Fibroblast of lung (primary cell): Measurements from ENCODE around the gene SLC35E1.

Source experiments
- EZH2 ChIP-seq: IDR thresholded peaks from 2 replicates; pipeline ENCODE4 v1.5.1; 2012; ENCODE audit warnings: low read length, control low read depth, mild to moderate bottlenecking; ENCODE audit errors: missing control alignments
- TF ChIP-seq, protein P1 (sequence below), 2 donors: IDR thresholded peaks in 1 of 2; conservative IDR thresholded peaks in 1 of 2; 1 replicate in 1 of 2; 2 replicates in 1 of 2; pipeline ENCODE4 v1.5.1; 2011 to 2012; ENCODE audit warnings: low read length in 2 of 2, control low read depth in 1 of 2, inconsistent platforms in 1 of 2, low read depth in 1 of 2, mild to moderate bottlenecking in 1 of 2

DNA sequence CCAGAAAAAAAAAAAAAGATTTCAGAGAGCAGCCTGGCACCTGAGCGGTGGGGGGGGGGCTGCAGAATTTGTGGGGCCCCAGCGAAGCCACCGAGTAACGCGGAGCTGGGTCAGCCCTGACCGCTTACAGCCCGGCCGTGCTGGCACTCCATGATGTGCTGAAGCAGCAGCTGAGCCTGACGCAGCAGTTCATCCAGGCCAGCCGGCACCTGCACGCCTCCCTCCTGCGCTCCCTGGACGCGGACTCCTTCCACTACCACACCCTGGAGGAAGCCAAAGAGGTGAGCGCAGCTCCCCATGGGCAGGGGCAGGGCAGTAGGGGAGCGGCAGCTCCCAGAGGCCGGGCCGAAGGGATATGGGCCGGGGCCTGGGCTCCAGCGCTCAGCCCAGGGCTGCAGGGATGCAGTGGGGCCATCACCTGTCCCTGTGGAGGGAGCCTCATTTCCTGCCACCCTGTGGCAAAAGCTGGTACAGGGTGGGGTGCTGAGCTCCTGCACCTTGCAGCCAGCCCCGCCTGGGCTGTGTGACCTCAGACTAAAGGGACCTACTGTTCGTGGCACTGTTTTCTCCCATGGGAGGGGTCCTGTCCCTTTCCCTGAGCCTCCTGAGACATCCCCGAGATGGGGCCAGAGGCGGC is 57.7 kb downstream of the SLC35E1 start:
- TF ChIP-seq EZH2 = no peak
- TF ChIP-seq, protein P1, sequence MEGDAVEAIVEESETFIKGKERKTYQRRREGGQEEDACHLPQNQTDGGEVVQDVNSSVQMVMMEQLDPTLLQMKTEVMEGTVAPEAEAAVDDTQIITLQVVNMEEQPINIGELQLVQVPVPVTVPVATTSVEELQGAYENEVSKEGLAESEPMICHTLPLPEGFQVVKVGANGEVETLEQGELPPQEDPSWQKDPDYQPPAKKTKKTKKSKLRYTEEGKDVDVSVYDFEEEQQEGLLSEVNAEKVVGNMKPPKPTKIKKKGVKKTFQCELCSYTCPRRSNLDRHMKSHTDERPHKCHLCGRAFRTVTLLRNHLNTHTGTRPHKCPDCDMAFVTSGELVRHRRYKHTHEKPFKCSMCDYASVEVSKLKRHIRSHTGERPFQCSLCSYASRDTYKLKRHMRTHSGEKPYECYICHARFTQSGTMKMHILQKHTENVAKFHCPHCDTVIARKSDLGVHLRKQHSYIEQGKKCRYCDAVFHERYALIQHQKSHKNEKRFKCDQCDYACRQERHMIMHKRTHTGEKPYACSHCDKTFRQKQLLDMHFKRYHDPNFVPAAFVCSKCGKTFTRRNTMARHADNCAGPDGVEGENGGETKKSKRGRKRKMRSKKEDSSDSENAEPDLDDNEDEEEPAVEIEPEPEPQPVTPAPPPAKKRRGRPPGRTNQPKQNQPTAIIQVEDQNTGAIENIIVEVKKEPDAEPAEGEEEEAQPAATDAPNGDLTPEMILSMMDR (conservative IDR thresholded peaks at IDR 0.05 in 1 of 2, IDR thresholded peaks at IDR 0.05 in 1 of 2; ENCODE audit: low read depth in 1 of 2, low read length in 2 of 2) = no peak
